ENCODE measurements around the gene DIPK1A. TPM values are rescaled to one million over a fixed set of nuclear protein-coding genes. Genes with fewer than 3 reads are reported as not detected.

The DIPK1A gene
- total RNA-seq, 1 donor from 2014 or later: 8.4 TPM

- Histone ChIP-seq H4K20me1 (ENCODE audit: insufficient read depth, low read length) (no peaks in the 10 kb centered on the region), H3K27ac (ENCODE audit: low read depth, low read length) (no peak overlapping the region), H3K9me3 (ENCODE audit: insufficient read depth, low read depth, low read length) (no peaks in the 10 kb centered on the region), H3K27me3 (ENCODE audit: insufficient read depth, low read length) (no peaks in the 10 kb centered on the region), H3K79me2 (ENCODE audit: insufficient read depth, low read length) (no peaks in the 10 kb centered on the region), H3K36me3 (ENCODE audit: insufficient read depth, low read length) (no peaks in the 10 kb centered on the region), H3K4me1 (ENCODE audit: insufficient read depth, low read length) (no peaks in the 10 kb centered on the region), H3K4me2 (ENCODE audit: low read length) (no peak overlapping the region), H3K9ac (ENCODE audit: low read length) (no peak overlapping the region), H3K4me3 (ENCODE audit: insufficient read depth, low read depth, low read length) (no peak overlapping the region), H2AFZ (ENCODE audit: low read depth, low read length) (no peak overlapping the region)
- H3K4me1 Mint-ChIP-seq (ENCODE audit: low read depth, unreplicated experiment): peaks cover 5% of the 10 kb centered on the region
- DNase-seq (ENCODE audit: low read depth) (no peak), FAIRE-seq (no peak)
- H3K36me3 Mint-ChIP-seq (ENCODE audit: low read depth, unreplicated experiment): no peaks in the 10 kb centered on the region
- no peaks in the 10 kb centered on the region for H3K27me3 Mint-ChIP-seq (ENCODE audit: low read depth, unreplicated experiment)
- H3K27ac Mint-ChIP-seq (ENCODE audit: unreplicated experiment): no peak overlapping the region
- H3K4me3 Mint-ChIP-seq (ENCODE audit: unreplicated experiment): no peak overlapping the region
- H3K9me3 Mint-ChIP-seq (ENCODE audit: unreplicated experiment): no peaks in the 10 kb centered on the region
- TF ChIP-seq EZH2 (IDR thresholded peaks at IDR 0.05; ENCODE audit: insufficient read depth, low read length): no peak
- TF ChIP-seq, protein P1, sequence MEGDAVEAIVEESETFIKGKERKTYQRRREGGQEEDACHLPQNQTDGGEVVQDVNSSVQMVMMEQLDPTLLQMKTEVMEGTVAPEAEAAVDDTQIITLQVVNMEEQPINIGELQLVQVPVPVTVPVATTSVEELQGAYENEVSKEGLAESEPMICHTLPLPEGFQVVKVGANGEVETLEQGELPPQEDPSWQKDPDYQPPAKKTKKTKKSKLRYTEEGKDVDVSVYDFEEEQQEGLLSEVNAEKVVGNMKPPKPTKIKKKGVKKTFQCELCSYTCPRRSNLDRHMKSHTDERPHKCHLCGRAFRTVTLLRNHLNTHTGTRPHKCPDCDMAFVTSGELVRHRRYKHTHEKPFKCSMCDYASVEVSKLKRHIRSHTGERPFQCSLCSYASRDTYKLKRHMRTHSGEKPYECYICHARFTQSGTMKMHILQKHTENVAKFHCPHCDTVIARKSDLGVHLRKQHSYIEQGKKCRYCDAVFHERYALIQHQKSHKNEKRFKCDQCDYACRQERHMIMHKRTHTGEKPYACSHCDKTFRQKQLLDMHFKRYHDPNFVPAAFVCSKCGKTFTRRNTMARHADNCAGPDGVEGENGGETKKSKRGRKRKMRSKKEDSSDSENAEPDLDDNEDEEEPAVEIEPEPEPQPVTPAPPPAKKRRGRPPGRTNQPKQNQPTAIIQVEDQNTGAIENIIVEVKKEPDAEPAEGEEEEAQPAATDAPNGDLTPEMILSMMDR (IDR thresholded peaks at IDR 0.05; ENCODE audit: insufficient read depth, low read depth, low read length): no peak
Measured at GRCh38 chr1:92879316-92879968, 81.8 kb downstream of the DIPK1A start.

GRCh38 chr1:92877792-92878191 lies 83.5 kb downstream of the DIPK1A start:
- Histone ChIP-seq H3K9me3 (ENCODE audit: insufficient read depth, low read depth, low read length) (no peaks in the 10 kb centered on the region), H3K36me3 (ENCODE audit: insufficient read depth, low read length) (no peaks in the 10 kb centered on the region), H3K79me2 (ENCODE audit: insufficient read depth, low read length) (no peaks in the 10 kb centered on the region), H3K27ac (ENCODE audit: low read depth, low read length) (no peak overlapping the region), H2AFZ (ENCODE audit: low read depth, low read length) (no peak overlapping the region), H3K4me3 (ENCODE audit: insufficient read depth, low read depth, low read length) (no peak overlapping the region), H3K9ac (ENCODE audit: low read length) (no peak overlapping the region), H3K27me3 (ENCODE audit: insufficient read depth, low read length) (no peaks in the 10 kb centered on the region), H3K4me2 (ENCODE audit: low read length) (no peak overlapping the region), H3K4me1 (ENCODE audit: insufficient read depth, low read length) (no peaks in the 10 kb centered on the region), H4K20me1 (ENCODE audit: insufficient read depth, low read length) (no peaks in the 10 kb centered on the region)
- TF ChIP-seq EZH2 (IDR thresholded peaks at IDR 0.05; ENCODE audit: insufficient read depth, low read length): no peak
- TF ChIP-seq, protein P1 (IDR thresholded peaks at IDR 0.05; ENCODE audit: insufficient read depth, low read depth, low read length): no peak
- peaks cover 2% of the 10 kb centered on the region for H3K4me1 Mint-ChIP-seq (ENCODE audit: low read depth, unreplicated experiment)
- FAIRE-seq: peak; percentile 20
- no peak overlapping the region for H3K4me3 Mint-ChIP-seq (ENCODE audit: unreplicated experiment)
- no peaks in the 10 kb centered on the region for H3K9me3 Mint-ChIP-seq (ENCODE audit: unreplicated experiment)
- no peaks in the 10 kb centered on the region for H3K27me3 Mint-ChIP-seq (ENCODE audit: low read depth, unreplicated experiment)
- no peaks in the 10 kb centered on the region for H3K36me3 Mint-ChIP-seq (ENCODE audit: low read depth, unreplicated experiment)
- DNase-seq (ENCODE audit: low read depth): peak; percentile 12
- H3K27ac Mint-ChIP-seq (ENCODE audit: unreplicated experiment): no peak overlapping the region

GRCh38 chr1:92877081-92877711 lies 84.1 kb downstream of the DIPK1A start:
- H3K4me1 ChIP-seq (ENCODE audit: insufficient read depth, low read length): no peaks in the 10 kb centered on the region
- H3K9ac ChIP-seq (ENCODE audit: low read length): no peak overlapping the region
- no peak overlapping the region for H3K27ac ChIP-seq (ENCODE audit: low read depth, low read length)
- no peak overlapping the region for H3K4me3 ChIP-seq (ENCODE audit: insufficient read depth, low read depth, low read length)
- no peaks in the 10 kb centered on the region for H3K79me2 ChIP-seq (ENCODE audit: insufficient read depth, low read length)
- H3K36me3 ChIP-seq (ENCODE audit: insufficient read depth, low read length): no peaks in the 10 kb centered on the region
- H3K9me3 ChIP-seq (ENCODE audit: insufficient read depth, low read depth, low read length): no peaks in the 10 kb centered on the region
- H3K27me3 Mint-ChIP-seq (ENCODE audit: low read depth, unreplicated experiment): no peaks in the 10 kb centered on the region
- DNase-seq (ENCODE audit: low read depth): no peak
- FAIRE-seq: no peak
- TF ChIP-seq EZH2 (IDR thresholded peaks at IDR 0.05; ENCODE audit: insufficient read depth, low read length): no peak
- TF ChIP-seq, protein P1 (IDR thresholded peaks at IDR 0.05; ENCODE audit: insufficient read depth, low read depth, low read length): no peak
- H3K27me3 ChIP-seq (ENCODE audit: insufficient read depth, low read length): no peaks in the 10 kb centered on the region
- H3K4me1 Mint-ChIP-seq (ENCODE audit: low read depth, unreplicated experiment): peaks cover 1% of the 10 kb centered on the region
- H3K4me2 ChIP-seq (ENCODE audit: low read length): peak overlapping the region; percentile 6
- no peaks in the 10 kb centered on the region for H4K20me1 ChIP-seq (ENCODE audit: insufficient read depth, low read length)
- no peak overlapping the region for H3K4me3 Mint-ChIP-seq (ENCODE audit: unreplicated experiment)
- H2AFZ ChIP-seq (ENCODE audit: low read depth, low read length): no peak overlapping the region
- peaks cover 3% of the 10 kb centered on the region for H3K36me3 Mint-ChIP-seq (ENCODE audit: low read depth, unreplicated experiment)
- no peaks in the 10 kb centered on the region for H3K9me3 Mint-ChIP-seq (ENCODE audit: unreplicated experiment)
- no peak overlapping the region for H3K27ac Mint-ChIP-seq (ENCODE audit: unreplicated experiment)
